HG03469 (cell line): ENCODE data around the gene SSTR3.
"Not testable (repeated sequence)": the region's sequence is repeated elsewhere in the genome, so short reads cannot be mapped to it uniquely, and the experiment has no call there.

ENCODE experiments used
- ATAC-seq: cut with Tn5 transposase; IDR thresholded peaks from one replicate; pipeline ENCODE4 v1.9.1; 2021; ENCODE audit warnings: mild to moderate bottlenecking, moderate library complexity, moderate number of reproducible peaks; ENCODE audit not compliant: unreplicated experiment

The SSTR3 gene

GRCh38 chr22:37213218-37213855 lies 1.1 kb upstream of the SSTR3 start:
- ATAC-seq = no peak

DNA sequence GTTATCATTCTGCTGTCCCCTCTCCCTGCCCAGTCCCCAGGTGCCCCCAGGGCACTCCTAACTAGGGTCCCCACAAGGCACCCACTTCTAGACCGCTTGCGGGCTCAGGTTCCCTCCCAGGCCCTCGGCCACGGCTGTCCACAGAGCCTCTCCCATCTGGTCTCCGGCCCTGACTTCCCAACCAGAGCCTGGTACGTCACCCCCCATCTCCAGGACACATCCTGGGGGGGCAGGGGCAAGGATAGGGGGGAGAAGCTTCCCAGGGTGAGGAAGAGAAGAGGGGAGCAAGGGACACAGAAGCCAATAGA lies 457 bp downstream of the SSTR3 start:
- ATAC-seq = no peak

DNA sequence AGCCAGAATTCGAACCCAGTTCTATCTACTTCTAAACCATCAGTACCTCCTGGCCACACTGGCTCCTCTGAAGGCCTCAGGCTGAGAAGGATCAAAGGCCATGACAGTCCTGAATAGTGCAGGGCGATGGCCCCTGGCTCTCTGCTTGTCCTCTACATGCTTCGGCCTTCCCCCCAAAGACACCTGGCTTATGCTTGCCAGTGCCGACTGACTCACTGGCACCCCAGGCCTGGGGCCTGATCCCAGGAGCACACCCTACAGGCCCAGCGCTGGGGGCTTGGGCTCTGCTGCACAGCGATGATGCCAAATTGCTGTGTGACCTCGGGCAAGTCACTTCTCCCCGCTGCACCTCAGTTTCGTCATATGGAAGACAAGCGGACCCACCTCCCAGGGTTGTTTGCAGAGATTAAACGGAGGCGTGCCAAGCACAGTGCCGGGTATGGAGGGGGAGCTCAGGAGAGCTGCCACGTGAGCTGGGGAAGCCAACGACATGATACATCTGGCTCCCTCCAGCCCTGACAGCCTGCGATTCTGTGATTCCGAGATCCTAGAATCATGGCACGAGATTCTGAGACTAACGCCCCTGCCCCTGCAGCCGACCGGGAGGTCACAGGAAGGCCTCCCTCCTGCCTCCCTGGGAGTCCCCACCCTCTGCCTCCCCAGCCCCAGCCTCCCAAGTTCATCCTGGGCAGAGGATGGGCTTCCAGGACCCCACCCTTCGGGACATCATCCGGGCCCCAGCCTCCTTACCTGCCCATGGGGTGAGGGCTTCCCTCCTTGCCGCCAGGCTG lies 1.0 kb downstream of the SSTR3 start:
- ATAC-seq = no peak

DNA sequence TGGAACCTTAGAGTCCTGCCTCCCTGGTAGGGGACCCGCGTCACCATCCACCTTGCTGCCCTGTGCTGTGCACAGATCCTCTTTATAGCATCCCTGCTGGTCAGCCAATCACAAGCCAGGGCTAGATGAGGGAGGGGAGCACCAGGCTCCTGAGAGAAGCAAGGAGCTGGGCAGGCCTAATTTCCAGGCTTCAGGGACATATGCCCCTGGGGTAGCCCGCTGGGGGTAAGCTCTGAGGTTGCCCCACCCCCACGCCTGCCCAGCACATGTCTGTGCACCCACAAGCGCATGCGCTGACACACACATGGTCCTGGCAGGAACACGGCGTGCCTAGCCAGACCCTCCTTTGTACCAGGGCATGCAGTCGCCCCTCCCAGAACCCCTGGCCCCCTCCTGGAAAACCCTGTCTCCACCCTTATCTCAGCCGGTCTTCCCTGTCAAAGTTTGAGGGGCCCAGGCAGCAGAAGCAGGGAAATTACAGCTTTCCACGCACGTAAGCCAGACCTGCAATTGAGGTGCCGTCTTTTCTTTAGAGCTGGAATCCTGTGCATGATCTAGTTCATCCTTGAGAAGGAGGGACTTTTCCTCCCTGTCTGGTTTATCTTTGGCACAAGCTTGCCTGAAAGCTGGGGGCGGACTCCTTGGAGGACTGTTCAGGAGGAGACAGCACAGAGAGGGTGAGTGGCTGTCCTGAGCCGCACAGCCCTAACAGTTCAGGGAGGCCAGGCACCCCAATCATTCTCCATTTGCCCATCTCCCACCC lies 2.1 kb downstream of the SSTR3 start:
- no peak for ATAC-seq

DNA sequence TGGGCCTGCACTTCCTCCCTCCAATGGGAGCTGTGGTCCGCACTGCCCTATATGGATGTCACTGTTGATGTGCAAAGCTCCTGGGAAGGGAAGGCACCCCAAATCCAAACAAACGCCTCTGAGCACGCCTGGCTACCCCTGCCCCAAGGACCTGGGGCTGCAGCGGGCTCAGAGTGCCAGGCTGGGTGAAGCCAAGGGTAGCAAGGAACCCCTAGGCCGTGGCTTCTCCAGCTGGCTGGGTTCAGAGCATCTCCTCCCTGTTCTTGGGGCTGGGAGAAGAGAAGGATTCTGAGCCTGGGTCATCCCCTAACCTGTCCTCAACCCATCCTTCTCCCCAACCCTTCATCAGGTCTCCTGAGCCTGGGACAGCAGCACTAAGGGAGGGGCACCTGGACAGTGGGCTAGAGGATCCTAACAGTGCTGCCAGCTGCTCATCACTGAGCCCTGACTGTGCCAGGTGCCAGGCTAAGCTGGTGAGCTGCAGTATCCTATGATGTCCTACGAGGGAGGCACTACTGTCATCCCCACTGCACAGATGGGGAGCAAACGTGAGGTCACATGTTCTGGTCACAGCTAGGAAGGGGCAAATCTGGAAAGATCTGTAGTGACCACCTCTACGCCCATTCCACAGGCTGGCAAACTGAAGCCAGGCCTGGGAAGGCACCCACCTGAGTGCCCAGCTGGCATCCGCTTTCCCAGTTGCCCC lies 3.0 kb downstream of the SSTR3 start:
- no peak for ATAC-seq

DNA sequence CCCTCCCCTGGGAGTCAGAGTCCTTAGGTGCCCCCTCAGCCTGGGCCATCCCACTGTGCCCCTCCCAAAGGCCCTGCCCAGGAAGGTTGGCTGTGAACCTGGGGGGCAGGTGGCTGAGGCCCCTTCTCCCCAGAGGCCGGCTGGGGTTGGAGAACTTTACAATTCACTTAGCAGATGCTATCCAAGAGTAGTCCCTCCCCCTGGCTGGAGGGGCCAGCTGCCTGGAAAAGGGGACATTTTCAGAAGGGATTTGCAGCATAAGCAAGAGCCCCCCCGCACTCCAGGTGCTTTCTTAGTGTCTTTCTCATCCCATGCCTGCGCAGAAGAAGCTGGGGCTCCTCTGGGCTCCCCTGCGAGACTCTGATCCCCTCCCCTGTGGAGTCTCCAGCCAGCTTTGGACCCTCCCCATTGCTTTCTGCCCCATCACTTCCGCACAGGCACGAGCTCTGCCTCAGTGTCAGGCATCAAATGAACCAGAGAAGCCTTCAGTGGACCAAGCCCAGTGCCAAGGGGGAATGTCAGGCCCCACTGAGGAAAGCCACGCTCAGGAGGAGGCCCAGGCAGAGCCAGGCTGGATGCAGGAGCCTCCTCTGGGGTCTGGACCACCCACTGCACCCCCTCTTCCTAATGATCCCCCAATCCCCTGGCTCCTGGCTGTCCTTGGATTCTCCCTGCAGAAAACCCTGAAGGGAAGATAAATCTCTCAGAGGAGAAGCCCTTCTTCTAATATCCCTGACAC lies 3.7 kb downstream of the SSTR3 start:
- no peak for ATAC-seq

DNA sequence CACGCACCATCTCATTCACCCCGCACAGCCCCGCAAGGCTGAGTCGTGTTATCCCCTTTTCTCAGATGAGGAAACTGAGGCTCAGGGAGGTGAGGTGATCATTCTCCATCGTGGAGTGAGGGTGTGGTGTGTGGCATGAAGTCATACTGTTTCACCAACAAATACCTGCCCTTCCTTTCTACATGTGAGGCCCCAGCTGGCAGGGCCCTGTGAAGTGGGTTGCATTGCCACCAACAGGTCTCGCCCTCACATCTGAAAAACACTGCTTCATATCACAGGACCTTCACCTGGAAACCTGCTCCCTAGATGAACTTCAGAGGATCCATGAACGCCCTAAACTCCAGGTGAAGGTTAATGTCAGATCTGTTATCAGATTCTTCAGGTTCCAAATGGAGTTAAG lies 4.3 kb downstream of the SSTR3 start:
- no peak for ATAC-seq

GRCh38 chr22:37206841-37207821 lies 5.1 kb downstream of the SSTR3 start:
- no peak for ATAC-seq

- no peak for ATAC-seq
Observed at GRCh38 chr22:37206118-37206840, 6.0 kb downstream of the SSTR3 start.

- ATAC-seq = no peak
Observed at GRCh38 chr22:37205046-37205445, 7.2 kb downstream of the SSTR3 start.

GRCh38 chr22:37204045-37204655 lies 8.1 kb downstream of the SSTR3 start:
- no peak for ATAC-seq

DNA sequence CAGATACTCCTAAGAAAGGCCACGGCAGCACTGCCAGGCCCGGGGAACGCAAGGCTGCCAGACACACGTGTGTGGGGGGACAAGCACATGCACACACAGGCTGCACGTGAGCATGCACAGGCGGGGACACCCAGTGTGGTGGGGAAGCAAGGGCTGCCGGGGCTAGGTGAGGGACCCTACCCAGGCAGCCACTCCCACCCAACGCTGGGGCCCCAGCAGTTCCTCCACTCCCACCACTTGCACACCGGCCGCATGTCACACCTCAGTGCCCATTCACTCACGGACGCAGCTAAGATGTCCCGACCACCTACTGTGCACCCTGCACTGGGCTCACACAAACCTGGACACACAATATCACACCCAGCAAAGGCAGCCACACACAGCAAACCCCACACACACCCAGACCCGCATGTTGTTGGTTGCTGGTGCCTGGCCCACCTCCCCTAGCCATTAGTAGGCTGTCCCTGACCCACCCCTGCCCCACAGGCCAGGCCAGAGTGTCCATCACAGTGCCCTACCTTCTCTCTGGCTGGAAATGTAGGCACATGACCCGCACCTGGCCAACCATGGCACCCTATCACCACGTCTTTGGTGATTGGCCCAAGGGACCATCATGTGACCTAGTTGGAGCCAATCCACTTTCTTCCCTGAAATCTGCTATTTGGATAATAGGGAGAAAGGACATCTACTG lies 8.8 kb downstream of the SSTR3 start:
- ATAC-seq = no peak

DNA sequence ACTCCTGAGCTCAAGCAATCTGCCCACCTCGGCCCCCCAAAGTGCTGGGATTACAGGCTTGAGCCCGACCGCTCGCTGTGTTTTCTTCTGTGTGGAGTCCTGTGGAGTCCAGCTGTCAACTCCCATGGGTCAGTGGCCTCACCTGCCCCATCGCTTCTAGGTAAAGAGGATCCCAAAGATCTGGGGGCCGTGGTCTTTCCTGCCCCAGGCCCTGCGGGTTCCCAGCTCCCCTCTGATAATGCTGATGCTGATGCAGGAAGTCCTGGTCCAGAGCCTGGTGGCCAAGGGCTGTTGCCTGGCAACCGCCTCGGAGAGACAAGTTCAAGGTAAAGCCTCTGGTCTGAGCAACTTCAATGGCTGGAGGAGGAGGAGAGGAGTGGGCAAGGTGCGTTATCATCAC lies 9.6 kb downstream of the SSTR3 start:
- ATAC-seq = no peak

DNA sequence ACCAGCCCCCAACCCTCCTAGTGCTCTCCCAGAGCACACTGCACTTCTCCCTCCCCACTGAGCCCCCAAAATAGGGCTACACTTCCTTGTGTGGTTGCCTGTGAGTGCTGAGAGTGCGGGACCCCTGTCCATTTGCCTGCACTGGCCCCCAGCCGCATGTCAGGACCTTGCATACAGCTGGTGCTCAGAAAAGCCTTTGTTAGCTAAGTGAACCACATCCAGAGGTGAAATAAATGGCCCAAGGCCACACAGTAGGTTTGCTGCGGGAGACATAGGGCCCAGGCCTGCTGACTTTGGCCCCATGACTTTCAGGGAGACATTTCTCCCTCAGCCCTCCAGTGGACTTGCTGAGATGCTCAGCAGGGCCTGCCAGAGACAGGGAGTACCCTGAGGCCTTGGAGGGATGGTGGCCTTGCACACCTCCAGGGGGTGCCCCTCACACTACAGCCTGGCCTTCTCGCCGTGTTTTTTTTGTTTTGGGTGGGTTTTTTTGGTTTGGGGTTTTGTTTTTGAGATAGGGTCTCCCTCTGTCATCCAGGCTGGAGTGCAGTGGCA lies 10.2 kb downstream of the SSTR3 start:
- no peak for ATAC-seq

- not testable (repeated sequence) for ATAC-seq
Observed at GRCh38 chr22:37201443-37201820, 10.8 kb downstream of the SSTR3 start.

- no peak for ATAC-seq
Observed at GRCh38 chr22:37199760-37200108, 12.5 kb downstream of the SSTR3 start.

DNA sequence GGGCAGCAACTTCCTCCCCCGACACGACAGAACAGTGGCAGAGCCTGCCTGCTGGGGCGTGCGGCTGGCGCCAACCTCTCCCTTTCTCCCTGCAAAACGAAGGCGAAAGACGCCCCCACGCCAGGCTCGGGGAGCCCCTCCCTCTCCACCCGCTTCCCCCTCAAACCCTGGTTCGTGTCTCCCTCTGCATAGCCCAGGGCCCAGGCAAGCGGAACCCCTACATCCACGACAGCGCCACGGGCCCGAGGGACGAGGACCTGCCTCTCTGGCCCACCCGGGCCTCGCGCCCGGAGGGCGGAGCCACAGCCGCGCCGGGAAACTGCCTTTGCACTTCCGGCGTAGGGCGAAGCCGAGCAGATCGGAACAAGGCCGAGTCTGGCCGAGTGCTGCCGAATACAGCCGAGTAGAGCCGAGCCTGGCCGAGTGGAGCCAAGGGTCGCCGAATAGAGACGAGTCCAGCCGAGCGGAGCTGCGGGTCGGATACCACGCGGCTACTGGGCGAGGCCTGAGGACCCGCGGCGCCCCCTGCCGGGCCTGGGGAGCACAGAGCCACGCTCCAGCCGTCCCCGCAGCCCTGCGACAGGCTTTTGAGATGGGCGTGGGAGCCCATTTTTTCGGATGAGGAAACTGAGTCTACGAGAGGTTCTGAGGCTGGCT lies 13.0 kb downstream of the SSTR3 start:
- ATAC-seq = peak; percentile 76
